Measurements from ENCODE around the gene PTGIS.
"Not testable (repeated sequence)": the region's sequence is repeated elsewhere in the genome, so short reads cannot be mapped to it uniquely, and the experiment has no call there.

Gene PTGIS

DNA sequence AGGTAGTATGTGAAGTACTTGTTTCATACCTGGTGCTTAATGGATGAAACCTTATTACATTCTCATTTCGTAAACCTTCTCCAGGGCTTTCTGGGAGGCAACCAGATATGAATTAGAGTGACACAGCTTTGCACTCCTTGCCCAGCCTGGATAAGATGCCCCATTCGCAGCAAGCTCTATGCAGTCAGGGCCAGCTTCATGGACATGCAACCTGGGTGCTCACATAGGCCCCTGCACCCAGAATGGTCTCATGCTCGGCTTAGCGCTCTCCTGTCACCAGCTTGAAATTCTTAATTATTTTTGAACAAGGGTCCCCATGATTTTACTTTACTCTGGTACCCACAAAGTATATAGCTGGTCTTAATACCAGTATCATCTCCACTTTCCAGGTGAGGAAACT lies 11.3 kb upstream of the PTGIS start:
- no peak for DNase-seq

DNA sequence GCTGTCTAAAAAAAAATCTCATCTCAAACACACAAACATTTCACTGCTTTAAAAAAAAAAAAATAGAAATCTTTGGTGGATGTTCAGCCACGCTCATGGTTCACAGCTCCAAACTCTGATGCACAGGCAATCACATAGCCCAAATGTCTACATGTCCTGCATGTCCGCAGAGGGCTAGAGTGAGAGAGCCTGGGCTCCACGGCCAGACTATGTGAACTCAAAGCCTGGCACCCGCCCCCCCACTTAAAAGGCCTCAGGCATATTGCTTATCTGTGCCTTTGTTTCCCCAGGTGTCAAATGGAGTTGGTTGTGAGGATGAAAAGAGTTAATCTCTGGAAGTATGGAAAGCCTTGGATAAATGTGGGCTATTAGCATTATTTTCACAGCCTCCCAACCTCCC lies 10.5 kb upstream of the PTGIS start:
- no peak for DNase-seq

- no peak for DNase-seq
Observed at GRCh38 chr20:49575551-49576060, 7.7 kb upstream of the PTGIS start.

DNA sequence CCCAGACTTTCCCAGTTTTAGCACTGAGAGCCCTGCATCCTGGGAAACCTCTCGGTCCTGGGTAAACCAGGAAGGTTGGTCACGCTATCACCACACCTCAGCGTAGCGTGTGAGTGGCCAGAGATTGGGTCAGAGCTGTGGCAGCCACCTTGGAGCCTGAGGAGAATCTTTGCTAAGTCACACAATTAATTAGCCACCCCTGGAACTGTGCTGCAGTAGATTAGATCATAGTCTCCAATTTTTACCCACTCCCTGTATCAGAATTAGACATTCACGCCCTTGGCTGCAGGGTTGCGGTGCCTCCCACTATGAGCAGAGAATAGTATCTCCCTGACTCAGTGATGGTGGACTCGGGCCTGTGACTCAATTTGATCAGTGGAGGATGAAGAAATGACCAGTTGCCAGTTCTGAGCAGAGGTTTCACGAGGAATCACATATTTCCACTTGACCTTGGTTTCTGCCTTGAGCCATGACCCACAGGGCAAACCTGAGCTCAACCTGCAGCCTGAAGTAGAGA lies 6.0 kb upstream of the PTGIS start:
- no peak for DNase-seq

DNA sequence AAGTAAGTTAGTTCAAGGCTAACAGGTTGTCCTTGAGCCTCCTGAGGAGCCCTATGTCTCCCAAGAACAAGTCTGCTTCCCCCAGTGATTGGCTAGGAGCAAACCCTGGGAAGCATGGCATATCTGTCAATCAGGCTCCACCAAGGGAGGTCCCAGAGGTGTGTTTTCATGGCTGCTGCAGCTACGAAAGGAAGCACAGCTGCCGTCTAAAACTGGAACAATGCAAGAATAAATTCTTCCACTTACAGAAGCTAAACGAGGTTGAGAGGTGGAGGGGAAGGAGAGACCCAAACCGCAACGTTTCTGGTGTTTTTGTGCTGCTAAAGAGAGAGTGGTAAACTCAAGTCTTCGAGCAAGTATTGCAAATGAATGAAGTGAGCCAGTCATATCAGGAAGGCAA lies 4.9 kb upstream of the PTGIS start:
- DNase-seq: no peak

DNA sequence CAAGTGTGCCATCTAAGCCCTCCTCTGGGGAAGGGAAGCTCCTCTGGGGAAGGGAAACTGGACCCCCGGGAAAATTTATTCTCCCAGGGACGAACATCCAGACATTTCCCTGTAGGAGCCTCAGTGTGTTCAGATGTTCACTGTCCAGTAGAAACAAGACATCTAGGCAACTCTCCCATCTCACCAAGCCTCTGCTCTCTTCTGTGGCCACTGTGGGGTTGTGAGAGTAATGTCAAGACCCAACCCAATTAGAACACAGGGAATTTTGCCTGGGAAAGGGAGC lies 3.6 kb upstream of the PTGIS start:
- DNase-seq: no peak

DNA sequence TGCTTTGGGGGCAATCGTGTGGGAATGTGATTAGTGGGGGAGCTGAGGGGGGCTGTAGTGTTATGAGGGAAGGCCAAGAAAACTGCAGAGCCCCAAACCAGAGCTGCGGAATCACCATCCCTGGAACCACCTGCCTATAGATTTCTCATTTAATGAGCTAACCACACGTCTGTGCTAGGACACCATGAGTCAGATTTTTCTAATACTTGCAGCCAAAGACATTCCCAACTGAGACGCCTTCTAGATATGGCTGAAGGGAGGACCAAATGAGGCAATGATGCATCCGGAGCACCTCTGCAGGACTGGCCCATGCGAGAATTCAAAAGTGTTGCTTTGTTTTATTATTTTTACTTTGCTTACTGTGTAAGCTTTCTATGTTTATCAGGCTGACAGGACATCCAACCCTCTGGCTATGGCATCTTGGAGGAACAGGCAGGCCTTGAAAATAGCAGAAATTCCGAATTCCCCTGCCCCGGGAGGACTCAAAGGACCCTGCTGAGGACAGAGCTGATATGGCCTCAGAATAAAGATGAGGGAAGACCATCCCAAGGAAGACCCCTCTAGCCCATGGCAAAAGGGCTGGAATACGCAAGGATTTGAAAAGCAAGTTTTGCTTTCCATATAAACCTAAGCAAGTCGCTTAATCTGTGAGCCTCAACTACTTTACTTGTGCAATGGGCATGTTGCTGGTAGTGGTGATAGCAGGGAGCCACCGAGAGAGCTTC lies 3.1 kb upstream of the PTGIS start:
- DNase-seq: no peak

DNA sequence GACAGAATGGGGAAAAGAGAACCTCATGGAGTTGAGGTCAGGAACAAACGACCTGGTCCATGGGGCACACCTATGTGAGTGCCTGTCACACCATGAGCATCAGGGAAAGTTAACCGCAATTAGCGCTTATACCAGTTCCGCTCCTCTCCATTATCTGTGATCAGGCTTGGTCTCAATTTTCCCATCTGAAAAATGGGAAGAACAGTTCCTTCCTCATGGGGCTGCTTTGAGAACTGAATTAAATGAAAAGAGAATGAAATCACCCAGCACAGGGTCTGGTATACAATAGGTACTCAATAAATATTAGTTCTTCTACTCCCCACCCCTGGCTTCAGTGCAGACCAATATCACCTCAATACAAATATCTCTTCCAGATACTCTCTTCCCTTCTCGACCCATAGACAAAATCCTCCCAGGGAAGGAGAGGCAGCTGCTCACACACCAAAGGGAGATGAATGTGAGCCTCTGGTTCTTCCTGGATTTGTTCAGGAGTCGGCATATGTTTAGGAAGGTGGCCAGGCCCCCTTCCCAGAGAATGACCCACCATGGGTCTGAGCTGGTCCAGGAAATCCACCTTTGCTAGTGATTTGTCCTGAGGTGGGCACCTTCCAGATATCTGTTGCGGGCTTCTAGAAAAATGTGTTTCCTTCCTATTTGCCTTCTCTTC lies 2.4 kb upstream of the PTGIS start:
- DNase-seq: no peak

- DNase-seq: no peak
Observed at GRCh38 chr20:49569411-49570115, 1.6 kb upstream of the PTGIS start.

GRCh38 chr20:49568278-49569151 lies 578 bp upstream of the PTGIS start:
- DNase-seq: no peak

GRCh38 chr20:49566401-49567364 lies 1.3 kb downstream of the PTGIS start:
- DNase-seq: no peak

DNA sequence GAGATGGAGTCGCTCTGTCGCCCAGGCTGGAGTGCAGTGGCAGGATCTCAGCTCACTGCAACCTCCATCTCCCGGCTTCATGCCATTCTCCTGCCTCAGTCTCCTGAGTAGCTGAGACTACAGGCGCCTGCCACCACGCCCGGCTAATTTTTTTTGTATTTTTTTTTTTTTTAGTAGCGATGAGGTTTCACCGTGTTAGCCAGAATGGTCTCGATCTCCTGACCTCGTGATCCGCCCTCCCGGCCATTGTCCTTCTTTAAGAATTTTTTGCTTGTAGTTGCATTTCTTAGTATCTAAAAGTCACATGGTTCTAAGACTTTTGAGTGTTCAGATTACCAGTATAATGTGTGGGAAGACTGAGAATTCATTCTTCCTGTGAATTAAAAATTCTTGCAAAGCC lies 2.9 kb downstream of the PTGIS start:
- DNase-seq: not testable (repeated sequence)

DNA sequence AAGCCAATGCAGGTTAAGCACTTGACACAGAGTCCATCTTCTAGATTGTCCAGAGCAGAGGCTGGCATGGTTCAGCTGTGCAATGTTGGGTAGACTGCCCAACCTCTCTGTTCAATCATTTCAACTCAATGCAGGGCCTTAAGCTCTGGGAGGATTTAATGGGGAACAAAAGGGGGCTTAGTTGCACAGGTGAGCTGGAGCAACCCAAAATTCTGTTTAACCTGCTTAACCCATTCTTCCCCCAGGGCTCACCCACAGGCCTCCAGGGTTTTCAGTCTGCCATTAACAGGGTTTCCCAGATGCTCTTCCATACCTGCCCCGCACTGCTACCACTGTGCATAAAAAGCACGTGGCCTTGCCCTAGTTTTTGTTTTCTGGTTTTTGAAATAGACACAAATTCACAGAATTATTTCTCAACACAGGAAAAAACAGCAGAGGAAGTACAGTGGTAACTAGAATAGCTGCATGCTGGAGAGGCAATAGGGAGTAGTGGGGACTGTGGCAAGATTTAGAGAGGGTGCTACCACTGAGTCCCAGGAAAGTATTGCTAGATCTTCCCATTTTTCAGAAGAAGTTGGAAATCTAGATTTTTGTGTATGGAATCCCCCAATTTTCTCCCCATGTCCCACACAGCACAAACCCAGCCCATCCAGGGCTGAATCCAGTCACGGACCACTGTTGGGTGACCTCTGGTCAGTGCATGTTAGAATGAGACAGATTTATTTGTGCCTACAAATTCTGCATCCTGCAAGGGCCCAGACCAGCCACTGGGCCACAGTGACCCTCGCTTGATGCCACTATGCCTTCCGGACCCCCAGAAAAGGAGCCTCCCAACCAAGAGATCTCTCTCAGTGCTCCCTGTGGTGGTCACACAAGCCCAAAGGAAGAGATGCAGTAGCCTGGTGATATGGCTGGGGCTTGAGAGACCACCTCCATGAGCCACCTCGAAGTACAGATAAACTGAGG lies 4.6 kb downstream of the PTGIS start:
- DNase-seq: no peak

DNA sequence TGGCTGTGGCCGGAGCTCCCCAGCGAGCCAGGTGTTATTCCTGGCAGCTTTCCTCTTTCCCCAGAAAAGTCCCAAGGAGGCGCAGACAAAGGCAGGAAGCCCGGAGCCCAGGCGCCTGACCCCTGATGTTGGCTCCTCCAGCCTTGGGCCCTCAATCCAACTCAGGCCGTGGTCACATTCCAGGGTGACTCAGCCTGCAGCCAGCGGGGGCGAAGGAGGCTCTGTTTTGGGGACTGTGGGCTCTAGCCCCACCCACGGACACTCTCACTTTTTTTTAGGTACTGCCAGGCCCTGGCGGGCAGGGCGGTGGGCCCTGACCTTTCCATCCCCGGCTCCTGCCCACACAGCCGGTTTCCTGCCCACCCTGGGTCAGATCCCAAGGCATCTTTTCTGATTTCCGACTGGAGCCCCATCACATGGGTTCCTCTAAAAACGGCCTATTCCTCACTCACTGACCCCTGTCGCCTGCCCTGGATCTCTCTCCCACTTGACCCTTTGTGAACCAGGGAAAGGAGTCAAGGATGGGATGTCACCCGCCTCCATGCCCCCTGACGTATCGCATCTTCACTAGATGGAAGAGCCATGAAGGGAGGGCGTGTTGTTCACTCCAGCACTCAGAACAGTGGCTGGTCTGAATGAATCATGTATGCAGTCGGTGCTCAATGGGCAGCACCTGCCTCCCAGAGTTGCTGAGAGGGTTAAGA lies 5.5 kb downstream of the PTGIS start:
- no peak for DNase-seq

DNA sequence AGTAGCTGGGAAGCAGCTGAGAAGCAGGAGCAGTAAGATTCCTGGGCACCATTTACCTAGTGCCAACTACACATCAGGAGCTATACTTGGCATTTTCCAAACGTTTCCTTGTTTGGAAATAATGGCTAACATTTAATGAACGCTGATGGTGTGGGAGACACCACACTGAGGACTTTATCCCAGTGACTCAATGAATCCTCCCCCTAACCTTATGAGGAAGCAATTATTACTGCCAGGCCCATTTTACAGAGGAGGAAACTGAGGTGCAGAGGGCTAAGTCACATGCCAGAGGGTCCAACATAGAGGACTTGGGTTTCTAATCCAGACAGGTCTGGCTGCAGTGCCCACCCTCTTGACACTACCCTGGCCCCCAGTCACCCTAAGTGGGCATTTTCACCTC lies 6.1 kb downstream of the PTGIS start:
- no peak for DNase-seq

DNA sequence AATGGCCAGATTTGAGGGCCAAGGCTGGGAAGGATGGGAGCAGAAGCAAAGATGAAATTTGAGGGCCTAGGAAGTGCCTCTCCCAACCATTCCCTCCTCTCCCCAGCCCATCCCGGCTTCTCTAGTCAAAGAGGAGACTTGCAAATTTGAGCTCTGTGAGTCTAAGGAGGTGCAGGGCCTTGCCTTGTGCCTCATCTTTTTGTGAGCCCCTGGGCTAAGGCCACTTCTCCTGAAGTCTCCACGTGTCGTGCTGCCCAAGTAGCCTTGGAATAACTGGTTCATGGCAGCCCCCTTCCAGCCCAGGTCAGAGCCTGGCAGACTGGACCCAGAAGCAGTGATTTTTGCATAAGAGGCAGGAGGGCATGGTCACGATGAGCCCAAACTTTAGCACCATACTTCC lies 6.7 kb downstream of the PTGIS start:
- no peak for DNase-seq

GRCh38 chr20:49560646-49561045 lies 7.3 kb downstream of the PTGIS start:
- DNase-seq: no peak

DNA sequence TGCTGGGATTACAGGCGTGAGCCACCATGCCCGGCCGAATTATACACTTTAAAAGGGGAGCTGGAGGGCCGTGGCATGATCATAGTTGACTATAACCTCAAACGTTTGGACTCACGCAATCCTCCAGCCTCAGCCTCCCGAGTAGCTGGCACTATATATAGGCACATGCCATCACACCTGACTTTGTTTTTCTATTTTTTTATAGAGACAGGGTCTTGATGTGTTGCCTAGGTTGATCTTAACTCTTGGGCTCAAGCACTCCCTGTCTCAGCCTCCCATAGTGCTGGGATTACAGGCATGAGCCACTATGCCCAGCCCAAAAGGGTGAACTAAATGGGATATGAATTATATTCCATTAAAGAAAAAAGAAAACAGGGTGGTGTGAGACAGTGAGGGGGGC lies 7.8 kb downstream of the PTGIS start:
- DNase-seq: no peak

DNA sequence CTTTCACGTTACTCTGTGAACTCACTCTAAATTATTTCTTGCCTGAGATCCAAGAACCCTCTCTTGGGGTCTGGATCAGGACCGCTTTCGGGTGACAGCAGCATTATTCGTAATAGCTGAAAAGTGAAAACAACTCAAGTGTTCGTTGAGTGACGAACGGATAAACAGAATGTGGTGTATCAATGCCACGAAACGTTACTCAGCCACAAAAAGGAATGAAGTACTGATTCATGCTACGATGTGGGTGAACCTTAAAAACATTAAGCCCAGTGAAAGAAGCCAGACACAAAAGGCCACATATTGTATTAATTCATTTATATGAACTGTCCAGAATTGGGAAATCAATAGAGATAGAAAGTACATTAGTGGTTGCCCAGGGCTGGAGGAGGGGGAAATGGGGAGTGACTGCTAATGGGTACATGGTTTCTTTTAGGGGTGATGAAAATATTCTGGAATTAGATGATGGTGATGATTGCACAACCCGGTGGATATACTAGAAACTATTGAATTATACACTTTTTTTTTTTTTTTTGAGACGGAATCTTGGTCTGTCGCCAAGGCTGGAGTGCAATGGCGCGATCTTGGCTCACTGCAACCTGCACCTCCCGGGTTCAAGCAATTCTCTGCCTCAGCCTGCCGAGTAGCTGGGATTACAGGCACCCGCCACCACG lies 8.4 kb downstream of the PTGIS start:
- DNase-seq: no peak

All from NCI-H2081 (cell line).